ENCODE data around the gene EZH2.

Gene EZH2

GRCh38 chr7:148868378-148868674 is 15.8 kb downstream of the EZH2 start:
- TF ChIP-seq, protein P1, sequence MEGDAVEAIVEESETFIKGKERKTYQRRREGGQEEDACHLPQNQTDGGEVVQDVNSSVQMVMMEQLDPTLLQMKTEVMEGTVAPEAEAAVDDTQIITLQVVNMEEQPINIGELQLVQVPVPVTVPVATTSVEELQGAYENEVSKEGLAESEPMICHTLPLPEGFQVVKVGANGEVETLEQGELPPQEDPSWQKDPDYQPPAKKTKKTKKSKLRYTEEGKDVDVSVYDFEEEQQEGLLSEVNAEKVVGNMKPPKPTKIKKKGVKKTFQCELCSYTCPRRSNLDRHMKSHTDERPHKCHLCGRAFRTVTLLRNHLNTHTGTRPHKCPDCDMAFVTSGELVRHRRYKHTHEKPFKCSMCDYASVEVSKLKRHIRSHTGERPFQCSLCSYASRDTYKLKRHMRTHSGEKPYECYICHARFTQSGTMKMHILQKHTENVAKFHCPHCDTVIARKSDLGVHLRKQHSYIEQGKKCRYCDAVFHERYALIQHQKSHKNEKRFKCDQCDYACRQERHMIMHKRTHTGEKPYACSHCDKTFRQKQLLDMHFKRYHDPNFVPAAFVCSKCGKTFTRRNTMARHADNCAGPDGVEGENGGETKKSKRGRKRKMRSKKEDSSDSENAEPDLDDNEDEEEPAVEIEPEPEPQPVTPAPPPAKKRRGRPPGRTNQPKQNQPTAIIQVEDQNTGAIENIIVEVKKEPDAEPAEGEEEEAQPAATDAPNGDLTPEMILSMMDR (IDR thresholded peaks at IDR 0.05; ENCODE audit: control extremely low read depth, extremely low read depth, low read depth, missing control alignments) = no peak
- ChIA-PET CTCF (interaction anchor here (2.5 kb wide), 1 partner anchor 12 kb away, joined by 10 read pairs; no protein-coding TSS in a partner anchor), POLR2A (no interaction called here)
- no peak for DNase-seq (ENCODE audit: extremely low spot score)

DNA sequence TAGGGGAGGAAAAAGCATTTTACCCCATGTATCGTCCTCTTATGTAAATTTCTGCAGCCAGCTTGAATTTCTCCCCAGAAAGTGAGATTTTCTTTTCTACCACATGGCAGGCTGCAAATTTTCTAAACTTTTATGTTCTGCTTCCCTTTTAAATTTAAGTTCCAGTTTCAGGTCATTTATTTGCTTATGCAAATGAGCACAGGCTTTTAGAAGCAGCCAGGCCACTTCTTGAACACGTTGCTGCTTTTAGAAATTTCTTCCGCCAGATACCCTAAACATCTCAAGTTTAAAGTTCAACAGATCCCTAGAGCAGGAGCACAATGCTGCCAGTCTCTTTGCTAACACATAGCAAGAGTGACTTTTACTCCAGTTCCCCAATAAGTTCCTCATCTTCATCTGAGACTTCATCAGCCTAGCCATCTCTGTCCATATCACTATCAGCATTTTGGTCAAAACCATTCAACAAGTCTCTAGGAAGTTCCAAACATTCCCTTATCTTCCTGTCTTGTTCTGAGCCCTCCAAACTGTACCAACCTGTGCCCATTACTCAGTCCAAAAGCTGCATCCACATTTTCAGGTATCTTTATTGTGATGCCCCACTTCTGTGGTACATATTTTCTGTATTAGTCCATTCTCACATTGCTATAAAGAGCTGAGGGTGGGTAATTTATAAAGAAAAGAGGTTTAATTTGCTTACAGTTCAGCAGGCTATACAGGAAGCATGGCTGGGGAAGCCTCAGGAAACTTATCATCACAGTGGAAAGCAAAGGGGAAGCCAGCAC is 16.3 kb downstream of the EZH2 start:
- TF ChIP-seq, protein P1 (IDR thresholded peaks at IDR 0.05; ENCODE audit: control extremely low read depth, extremely low read depth, low read depth, missing control alignments) = no peak
- ChIA-PET POLR2A (no interaction called here), CTCF (interaction anchor here (0.8 to 2.5 kb wide), 2 partner anchors 11 to 19 kb away, joined by 3 to 10 read pairs; no protein-coding TSS in a partner anchor)
- no peak for DNase-seq (ENCODE audit: extremely low spot score)

- no peak for DNase-seq (ENCODE audit: extremely low spot score)
- POLR2A ChIA-PET = no interaction called here
- TF ChIP-seq, protein P1 (IDR thresholded peaks at IDR 0.05; ENCODE audit: control extremely low read depth, extremely low read depth, low read depth, missing control alignments) = no peak
- CTCF ChIA-PET = interaction anchor here (2.5 kb wide), 1 partner anchor 10 kb away, joined by 10 read pairs; no protein-coding TSS in a partner anchor
Measured at GRCh38 chr7:148866362-148866761, 17.7 kb downstream of the EZH2 start.

GRCh38 chr7:148865283-148865682 is 18.8 kb downstream of the EZH2 start:
- POLR2A ChIA-PET = no interaction called here

GRCh38 chr7:148863324-148863723 is 20.8 kb downstream of the EZH2 start:
- TF ChIP-seq, protein P1 (IDR thresholded peaks at IDR 0.05; ENCODE audit: control extremely low read depth, extremely low read depth, low read depth, missing control alignments) = no peak
- POLR2A ChIA-PET = no interaction called here
- DNase-seq (ENCODE audit: extremely low spot score) = no peak
- CTCF ChIA-PET = interaction anchor here (1.5 to 1.6 kb wide), 2 partner anchors 11 to 12 kb away, joined by 3 to 5 read pairs; no protein-coding TSS in a partner anchor

More at GRCh38 chr7:148865283-148865682, 18.8 kb downstream of the EZH2 start:
- no peak for DNase-seq (ENCODE audit: extremely low spot score)
- CTCF ChIA-PET = interaction anchor here (1.0 to 1.2 kb wide), 2 partner anchors 9 kb away, joined by 4 to 6 read pairs; no protein-coding TSS in a partner anchor
- TF ChIP-seq, protein P1 (IDR thresholded peaks at IDR 0.05; ENCODE audit: control extremely low read depth, extremely low read depth, low read depth, missing control alignments) = no peak

DNA sequence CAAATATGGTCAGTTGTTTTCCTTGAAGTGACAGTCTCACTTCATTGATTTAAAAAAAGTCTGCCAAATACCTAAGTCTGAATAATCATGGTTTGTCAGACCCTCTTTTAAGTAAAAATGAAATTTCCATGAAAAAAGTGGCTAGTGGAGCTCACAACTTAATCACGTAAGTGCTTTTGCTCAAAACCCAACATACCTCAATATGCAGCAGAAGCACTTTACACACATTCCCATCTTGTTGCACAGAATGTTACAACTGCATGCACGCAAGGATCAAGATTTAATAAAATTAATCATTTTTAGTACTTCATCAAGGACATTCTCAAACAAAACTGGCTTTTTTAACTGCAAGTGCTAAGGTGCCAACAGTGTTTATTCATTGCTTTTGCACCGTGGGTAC is 21.6 kb downstream of the EZH2 start:
- no peak for DNase-seq (ENCODE audit: extremely low spot score)

More for the DNA sequence above, 21.6 kb downstream of the EZH2 start:
- TF ChIP-seq, protein P1 (IDR thresholded peaks at IDR 0.05; ENCODE audit: control extremely low read depth, extremely low read depth, low read depth, missing control alignments) = no peak
- ChIA-PET POLR2A (no interaction called here), CTCF (no interaction called here)

All from GM10248 (cell line).